DMS53 (cell line): Measurements from ENCODE around the gene ETV6.

Experiments used
- DNase-seq: peaks from one replicate; lab custom pipeline; 2025; lab: John Stamatoyannopoulos, UW

Gene ETV6

GRCh38 chr12:11929714-11930113 lies 280.2 kb downstream of the ETV6 start:
- no peak for DNase-seq

- no peak for DNase-seq
These were observed 289.7 kb downstream of the ETV6 start for GRCh38 chr12:11939223-11939622.

- peak; percentile 32 for DNase-seq
These were observed 292.3 kb downstream of the ETV6 start for GRCh38 chr12:11941606-11942337.

GRCh38 chr12:11943919-11944700 lies 294.6 kb downstream of the ETV6 start:
- DNase-seq, result peak; percentile 59
